ENCODE measurements around the gene NARS2.
"Not testable (repeated sequence)": the region's sequence is repeated elsewhere in the genome, so short reads cannot be mapped to it uniquely, and the experiment has no call there.

The NARS2 gene

GRCh38 chr11:78594814-78595213 lies 20.1 kb upstream of the NARS2 start:
- Mint-ChIP-seq H3K4me1 (ENCODE audit: low read depth) (no peaks in the 10 kb centered on the region), H3K9me3 (ENCODE audit: low read depth) (no peaks in the 10 kb centered on the region), H3K27ac (no peak overlapping the region), H3K4me3 (no peak overlapping the region), H3K27me3 (peaks cover 4% of the 10 kb centered on the region), H3K36me3 (no peaks in the 10 kb centered on the region)

DNA sequence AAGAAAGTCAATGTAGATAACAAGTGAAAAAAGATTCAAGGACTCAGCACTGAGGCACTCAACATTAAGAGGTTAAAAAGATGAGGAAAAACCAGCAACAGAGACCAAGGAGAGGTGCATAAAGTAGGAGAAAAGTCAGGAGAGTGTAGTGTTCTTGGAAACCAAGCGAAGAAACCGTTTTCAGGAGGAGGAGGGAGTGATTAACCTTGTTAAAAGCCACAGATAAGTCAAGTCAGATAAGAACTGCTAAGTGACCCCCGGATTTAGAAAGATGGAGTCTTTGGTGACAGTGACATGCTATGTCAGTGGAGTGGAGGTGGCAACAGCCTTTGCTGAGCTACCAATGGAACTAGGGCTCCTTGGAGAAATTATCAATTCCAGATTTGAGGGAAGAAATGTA lies 13.9 kb upstream of the NARS2 start:
- no peak overlapping the region for H3K4me3 Mint-ChIP-seq
- no peak overlapping the region for H3K27ac Mint-ChIP-seq
- peaks cover 11% of the 10 kb centered on the region for H3K27me3 Mint-ChIP-seq
- peaks cover 7% of the 10 kb centered on the region for H3K36me3 Mint-ChIP-seq
- H3K4me1 Mint-ChIP-seq (ENCODE audit: low read depth): no peaks in the 10 kb centered on the region
- H3K9me3 Mint-ChIP-seq (ENCODE audit: low read depth): peaks cover 8% of the 10 kb centered on the region

DNA sequence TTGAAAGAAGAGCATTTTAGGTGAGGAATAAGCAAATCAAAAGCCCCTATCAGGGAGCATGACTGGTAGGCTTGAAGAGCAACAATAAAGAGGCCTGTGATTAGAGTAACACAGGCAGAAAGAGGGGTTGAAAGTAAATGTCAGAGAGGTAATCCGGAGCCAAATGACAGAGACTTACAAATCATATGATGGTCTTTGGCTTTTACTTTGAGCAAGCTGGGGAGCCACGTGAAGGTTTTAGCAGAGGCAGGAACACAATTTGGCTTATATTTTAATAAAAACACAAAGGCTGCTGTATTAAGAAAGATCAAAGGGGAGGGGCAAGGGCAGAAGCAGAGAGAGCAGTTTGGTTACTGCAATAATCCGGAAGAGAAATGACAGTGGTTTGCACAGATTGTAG lies 12.8 kb upstream of the NARS2 start:
- Mint-ChIP-seq H3K4me1 (ENCODE audit: low read depth) (no peaks in the 10 kb centered on the region), H3K27me3 (peaks cover 11% of the 10 kb centered on the region), H3K27ac (no peak overlapping the region), H3K9me3 (ENCODE audit: low read depth) (peaks cover 9% of the 10 kb centered on the region), H3K4me3 (no peak overlapping the region), H3K36me3 (peaks cover 8% of the 10 kb centered on the region)

GRCh38 chr11:78586452-78587046 lies 11.9 kb upstream of the NARS2 start:
- peaks cover 12% of the 10 kb centered on the region for H3K36me3 Mint-ChIP-seq
- no peak overlapping the region for H3K27ac Mint-ChIP-seq
- peaks cover 14% of the 10 kb centered on the region for H3K9me3 Mint-ChIP-seq (ENCODE audit: low read depth)
- H3K27me3 Mint-ChIP-seq: peaks cover 11% of the 10 kb centered on the region
- no peak overlapping the region for H3K4me3 Mint-ChIP-seq
- no peaks in the 10 kb centered on the region for H3K4me1 Mint-ChIP-seq (ENCODE audit: low read depth)

DNA sequence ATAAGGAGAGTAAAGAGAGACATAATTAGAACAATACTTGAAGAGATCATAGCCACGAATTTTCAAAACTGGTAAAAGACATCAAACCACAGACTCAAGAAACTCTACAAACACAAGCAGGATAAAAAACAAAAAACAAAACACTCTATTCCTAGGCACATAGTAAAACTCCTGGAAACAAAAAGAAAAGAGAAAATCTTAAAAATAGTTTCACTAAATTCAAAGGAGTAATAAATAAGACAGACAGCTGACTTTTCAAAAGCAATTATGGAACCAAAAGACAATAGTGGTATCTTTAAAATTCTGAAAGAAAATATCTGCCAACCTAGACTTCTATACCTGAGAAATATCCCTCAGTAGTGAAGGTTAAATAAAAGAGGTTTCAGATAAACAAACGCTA lies 9.2 kb upstream of the NARS2 start:
- Mint-ChIP-seq H3K4me3 (no peak overlapping the region), H3K4me1 (ENCODE audit: low read depth) (no peaks in the 10 kb centered on the region), H3K27ac (no peak overlapping the region), H3K36me3 (peaks cover 13% of the 10 kb centered on the region), H3K9me3 (ENCODE audit: low read depth) (peaks cover 15% of the 10 kb centered on the region), H3K27me3 (peaks cover 8% of the 10 kb centered on the region)

DNA sequence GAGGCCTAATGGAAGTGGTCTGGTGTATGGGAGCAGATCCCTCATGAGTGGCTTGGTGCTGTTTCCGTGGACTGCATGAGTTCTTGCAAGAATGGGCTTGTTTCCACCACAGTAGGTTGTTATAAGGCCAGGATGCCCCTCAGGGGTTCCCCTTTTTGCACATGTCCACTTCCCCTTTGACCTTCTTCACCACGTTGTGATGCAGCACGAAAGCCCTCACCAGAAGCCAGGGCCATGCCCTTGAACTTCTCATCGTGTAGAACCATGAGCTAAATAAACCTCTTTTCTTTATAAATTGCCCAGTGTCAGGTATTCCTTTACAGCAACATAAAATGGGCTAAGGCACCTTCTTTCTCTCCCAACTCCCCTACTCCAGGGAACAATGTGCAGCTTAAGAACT lies 2.8 kb upstream of the NARS2 start:
- Mint-ChIP-seq H3K27me3 (no peaks in the 10 kb centered on the region), H3K9me3 (ENCODE audit: low read depth) (peaks cover 5% of the 10 kb centered on the region), H3K27ac (no peak overlapping the region), H3K36me3 (peaks cover 6% of the 10 kb centered on the region), H3K4me1 (ENCODE audit: low read depth) (peaks cover 20% of the 10 kb centered on the region), H3K4me3 (no peak overlapping the region)

- H3K4me3 Mint-ChIP-seq: no peak overlapping the region
Observed at GRCh38 chr11:78576549-78577097, 2.0 kb upstream of the NARS2 start.

GRCh38 chr11:78575478-78575877 lies 814 bp upstream of the NARS2 start:
- Mint-ChIP-seq H3K27me3 (no peaks in the 10 kb centered on the region), H3K27ac (peak overlapping the region; percentile 68), H3K36me3 (peaks cover 9% of the 10 kb centered on the region), H3K4me1 (ENCODE audit: low read depth) (peaks cover 35% of the 10 kb centered on the region), H3K9me3 (ENCODE audit: low read depth) (no peaks in the 10 kb centered on the region), H3K4me3 (peak overlapping the region; percentile 97)

More at GRCh38 chr11:78576549-78577097, 2.0 kb upstream of the NARS2 start:
- Mint-ChIP-seq H3K9me3 (ENCODE audit: low read depth) (peaks cover 1% of the 10 kb centered on the region), H3K27ac (no peak overlapping the region), H3K27me3 (no peaks in the 10 kb centered on the region), H3K4me1 (ENCODE audit: low read depth) (peaks cover 26% of the 10 kb centered on the region), H3K36me3 (peaks cover 7% of the 10 kb centered on the region)

DNA sequence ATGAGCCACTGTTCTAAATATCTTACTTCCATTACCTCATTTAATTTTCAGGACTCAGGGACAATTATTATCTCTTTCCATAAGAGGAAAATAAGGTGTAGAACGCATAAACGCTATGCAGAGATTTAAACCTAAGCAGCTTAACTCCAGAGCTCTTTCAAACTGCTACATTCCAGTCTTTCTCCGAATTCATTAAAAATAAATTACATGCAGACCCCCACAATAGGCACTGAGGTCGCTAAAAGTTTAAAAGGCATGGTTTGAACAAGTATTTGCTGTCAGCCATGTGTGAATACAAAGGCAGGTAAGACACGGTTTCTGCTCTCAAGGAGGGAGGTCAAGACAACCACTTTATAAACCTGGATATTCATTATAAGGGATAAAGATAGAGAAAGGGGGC lies 983 bp downstream of the NARS2 start:
- Mint-ChIP-seq H3K9me3 (ENCODE audit: low read depth) (no peaks in the 10 kb centered on the region), H3K36me3 (peaks cover 9% of the 10 kb centered on the region), H3K4me1 (ENCODE audit: low read depth) (peaks cover 40% of the 10 kb centered on the region), H3K4me3 (peak overlapping the region; percentile 97), H3K27me3 (no peaks in the 10 kb centered on the region), H3K27ac (peak overlapping the region; percentile 95)

GRCh38 chr11:78573271-78573670 lies 1.4 kb downstream of the NARS2 start:
- no peaks in the 10 kb centered on the region for H3K9me3 Mint-ChIP-seq (ENCODE audit: low read depth)
- peak overlapping the region; percentile 97 for H3K4me3 Mint-ChIP-seq
- peak overlapping the region; percentile 95 for H3K27ac Mint-ChIP-seq
- no peaks in the 10 kb centered on the region for H3K27me3 Mint-ChIP-seq
- peaks cover 40% of the 10 kb centered on the region for H3K4me1 Mint-ChIP-seq (ENCODE audit: low read depth)
- peaks cover 9% of the 10 kb centered on the region for H3K36me3 Mint-ChIP-seq

DNA sequence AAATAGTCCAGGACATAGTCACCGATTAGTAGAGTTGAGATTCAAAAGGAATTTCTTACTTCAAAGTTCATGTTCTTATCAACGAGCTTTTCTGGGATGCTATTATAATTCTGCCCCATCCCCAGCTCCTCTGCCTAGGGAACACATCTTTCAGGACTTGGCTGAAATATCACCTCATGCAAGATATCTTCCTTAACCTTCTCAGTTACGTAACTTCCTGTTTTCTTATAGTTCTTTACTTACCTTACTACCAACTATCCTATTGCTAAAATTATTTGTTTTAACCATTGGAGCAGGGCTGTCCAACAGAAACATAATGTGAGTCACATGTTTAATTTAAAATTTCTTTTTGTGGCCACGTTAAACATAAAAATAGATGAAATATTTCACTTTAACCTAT lies 2.3 kb downstream of the NARS2 start:
- H3K4me1 Mint-ChIP-seq (ENCODE audit: low read depth): peaks cover 40% of the 10 kb centered on the region
- no peaks in the 10 kb centered on the region for H3K9me3 Mint-ChIP-seq (ENCODE audit: low read depth)
- no peaks in the 10 kb centered on the region for H3K27me3 Mint-ChIP-seq
- H3K4me3 Mint-ChIP-seq: peak overlapping the region; percentile 42
- H3K36me3 Mint-ChIP-seq: peaks cover 9% of the 10 kb centered on the region
- no peak overlapping the region for H3K27ac Mint-ChIP-seq

GRCh38 chr11:78570031-78570430 lies 4.6 kb downstream of the NARS2 start:
- no peak overlapping the region for H3K4me3 Mint-ChIP-seq

DNA sequence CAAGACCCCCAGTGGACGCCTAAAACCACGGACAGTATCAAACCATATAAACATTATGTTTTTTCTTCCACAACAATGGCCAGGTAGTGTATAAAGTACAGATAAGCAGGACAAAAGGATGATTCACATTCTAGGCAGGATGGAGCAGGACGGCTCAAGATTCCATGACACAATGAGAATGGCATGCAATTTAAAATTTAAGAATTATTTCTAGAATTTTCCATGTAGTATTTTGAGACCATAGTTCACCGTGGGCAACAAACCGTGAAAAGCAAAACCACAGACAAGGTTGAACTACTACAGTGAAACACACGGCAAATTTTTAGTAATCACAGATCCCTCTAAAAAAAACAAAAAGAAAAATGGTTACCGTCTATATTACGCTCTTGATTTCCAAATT lies 7.5 kb downstream of the NARS2 start:
- Mint-ChIP-seq H3K27me3 (no peaks in the 10 kb centered on the region), H3K27ac (no peak overlapping the region), H3K36me3 (peaks cover 8% of the 10 kb centered on the region), H3K4me1 (ENCODE audit: low read depth) (peaks cover 33% of the 10 kb centered on the region), H3K9me3 (ENCODE audit: low read depth) (no peaks in the 10 kb centered on the region), H3K4me3 (no peak overlapping the region)

More at GRCh38 chr11:78570031-78570430, 4.6 kb downstream of the NARS2 start:
- H3K27ac Mint-ChIP-seq: no peak overlapping the region
- H3K4me1 Mint-ChIP-seq (ENCODE audit: low read depth): peaks cover 40% of the 10 kb centered on the region
- no peaks in the 10 kb centered on the region for H3K9me3 Mint-ChIP-seq (ENCODE audit: low read depth)
- H3K27me3 Mint-ChIP-seq: no peaks in the 10 kb centered on the region
- H3K36me3 Mint-ChIP-seq: peaks cover 11% of the 10 kb centered on the region

DNA sequence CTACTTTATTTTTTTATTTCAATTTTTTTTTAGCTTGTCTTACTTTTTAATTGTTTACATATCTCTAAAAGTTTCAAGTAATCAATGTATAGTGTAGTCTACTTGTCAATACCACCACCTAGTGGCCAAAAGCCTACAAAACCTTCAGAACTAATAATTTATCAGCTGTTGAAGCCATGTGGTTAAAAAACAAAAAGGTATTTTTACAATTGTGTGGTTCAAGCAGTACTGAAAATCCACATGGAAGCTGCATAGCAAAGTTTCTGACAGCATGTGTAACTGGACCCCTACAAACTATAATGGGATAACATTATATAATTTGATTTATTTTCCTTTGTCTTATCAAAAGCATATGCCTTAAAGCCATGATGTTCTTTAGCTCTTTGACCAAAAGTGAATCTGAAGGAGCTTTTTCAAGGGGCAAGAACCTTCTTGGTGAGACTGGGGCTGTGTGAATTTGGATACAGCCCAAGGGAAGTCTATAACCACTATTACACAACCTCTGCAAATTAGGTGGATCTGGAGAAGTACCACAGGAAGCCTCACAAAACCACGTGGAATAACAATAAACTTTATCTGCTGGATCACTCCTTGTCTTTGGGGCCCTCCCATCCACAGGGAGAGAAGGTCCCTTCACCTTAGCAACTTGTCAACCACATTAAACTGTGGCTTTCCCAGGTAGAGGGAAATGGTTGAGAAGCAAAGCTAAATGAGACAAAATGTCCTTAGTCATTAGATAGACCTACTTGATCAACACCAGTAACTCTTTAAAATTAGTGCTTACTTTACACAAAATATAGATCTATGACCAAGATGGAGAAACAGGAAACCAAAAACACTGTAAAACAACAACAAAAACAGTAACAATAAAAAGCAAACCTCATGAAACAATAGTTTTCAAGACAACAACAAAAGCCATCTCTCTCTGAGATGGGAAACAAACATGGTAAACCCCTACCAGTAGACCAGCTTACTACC lies 9.9 kb downstream of the NARS2 start:
- Mint-ChIP-seq H3K4me1 (ENCODE audit: low read depth) (peaks cover 39% of the 10 kb centered on the region), H3K36me3 (peaks cover 5% of the 10 kb centered on the region), H3K27ac (no peak overlapping the region), H3K9me3 (ENCODE audit: low read depth) (no peaks in the 10 kb centered on the region), H3K27me3 (no peaks in the 10 kb centered on the region), H3K4me3 (no peak overlapping the region)

- H3K36me3 Mint-ChIP-seq; H3K4me3 Mint-ChIP-seq; H3K27me3 Mint-ChIP-seq; H3K9me3 Mint-ChIP-seq (ENCODE audit: low read depth); H3K27ac Mint-ChIP-seq: not testable (repeated sequence)
- H3K4me1 Mint-ChIP-seq (ENCODE audit: low read depth): peaks cover 41% of the 10 kb centered on the region
Observed at GRCh38 chr11:78564037-78564436, 10.6 kb downstream of the NARS2 start.
